Limb (tissue), 2 donors: ENCODE measurements around the gene COL11A2.
"Not testable (repeated sequence)": the region's sequence is repeated elsewhere in the genome, so short reads cannot be mapped to it uniquely, and the experiment has no call there.

Experiments
- DNase-seq, 2 donors: peaks; one replicate each; pipeline ENCODE4 v3.0.0-alpha.2; 2016; ENCODE audit errors: extremely low spot score in 2 of 2

The COL11A2 gene

DNA sequence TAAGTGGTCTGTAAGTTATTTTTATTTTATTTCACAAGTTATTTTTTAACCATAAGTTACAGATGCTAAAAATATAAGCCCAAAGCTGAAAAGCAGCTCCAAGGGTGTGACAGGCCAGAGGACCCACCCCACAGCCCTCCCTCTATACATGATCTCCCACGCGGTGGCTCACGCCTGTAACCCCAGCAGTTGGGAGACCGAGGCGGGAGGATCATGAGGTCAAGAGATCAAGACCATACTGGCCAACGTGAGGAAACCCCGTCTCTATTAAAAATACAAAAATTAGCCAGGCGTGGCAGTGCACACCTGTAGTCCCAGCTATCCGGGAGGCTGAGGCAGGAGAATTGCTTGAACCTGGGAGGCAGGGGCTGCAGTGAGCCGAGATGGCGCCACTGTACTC is 32.2 kb downstream of the COL11A2 start:
- DNase-seq = no peak

DNA sequence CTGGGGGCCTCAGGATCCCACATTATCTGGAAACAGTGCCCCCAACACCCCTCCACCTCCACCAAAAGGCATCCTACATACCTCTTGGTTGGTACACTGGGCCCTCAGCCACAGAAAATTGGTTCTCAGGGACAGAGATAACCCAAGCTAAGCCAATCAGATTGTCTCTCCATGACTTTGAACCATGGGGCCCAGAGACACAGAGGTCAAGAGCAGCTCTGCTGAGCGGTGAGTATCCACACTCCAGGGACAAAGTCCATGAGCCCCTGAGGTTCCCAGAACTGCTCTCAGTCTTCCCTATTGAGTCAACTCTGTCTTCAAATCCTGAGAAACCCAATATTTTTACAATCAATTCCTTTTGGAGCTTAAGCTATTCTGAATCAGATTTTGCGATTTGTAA is 35.3 kb downstream of the COL11A2 start:
- no peak for DNase-seq

DNA sequence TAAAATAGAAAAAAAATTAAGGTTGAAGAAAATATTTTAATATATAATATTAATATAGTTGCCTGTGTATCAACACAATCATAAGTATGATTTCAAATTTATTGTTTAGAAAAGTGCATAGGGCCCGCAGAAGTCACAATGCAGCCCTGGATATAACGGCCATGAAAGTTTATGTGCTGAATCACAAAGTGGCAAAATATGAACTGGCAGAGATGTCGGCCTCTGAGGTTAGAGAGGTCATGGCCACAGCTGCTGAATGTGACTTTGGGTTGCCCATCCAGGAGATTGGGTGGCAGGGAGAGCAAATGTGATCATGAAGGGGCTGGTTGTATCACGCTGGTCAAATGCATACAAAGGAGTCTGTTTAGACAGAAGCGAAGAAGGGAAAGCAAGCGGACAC is 35.7 kb downstream of the COL11A2 start:
- no peak for DNase-seq

DNA sequence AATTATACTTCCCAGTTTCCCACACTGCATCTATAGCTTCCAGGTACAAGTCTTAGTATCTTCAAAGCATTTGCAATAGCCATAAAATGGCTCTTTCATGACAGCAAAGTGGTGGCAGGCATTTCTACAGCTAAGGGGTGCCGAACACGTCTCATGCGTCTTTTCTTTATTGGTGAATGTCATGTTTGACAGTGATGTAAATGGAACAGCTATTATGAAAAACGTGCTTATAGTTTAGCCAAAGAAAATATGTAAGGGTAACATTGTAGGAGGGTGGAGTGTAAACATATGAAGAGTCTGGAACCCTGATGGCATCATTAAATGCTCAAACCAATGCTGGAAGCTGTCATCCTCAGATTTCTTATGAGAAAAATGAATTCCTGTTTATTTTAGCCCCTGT is 37.9 kb downstream of the COL11A2 start:
- no peak for DNase-seq

DNA sequence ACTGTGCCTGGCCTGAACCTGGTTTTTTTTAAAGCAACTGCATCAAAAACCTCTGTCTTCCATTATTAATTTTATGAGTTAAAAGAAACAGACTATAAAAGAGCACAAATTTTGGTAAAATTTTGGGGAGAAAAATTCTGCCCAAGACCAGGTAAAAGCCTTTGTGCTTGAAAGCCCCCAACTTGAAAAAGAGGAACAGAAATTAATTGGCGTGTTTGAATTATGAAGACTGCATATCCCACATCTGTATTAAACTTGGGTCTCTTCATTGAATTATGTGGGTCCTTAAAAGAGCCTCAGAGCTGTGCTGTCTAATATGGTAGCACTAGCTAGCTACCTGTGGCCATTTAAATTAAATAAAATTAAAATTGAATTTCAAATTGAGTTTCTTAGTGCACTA is 41.2 kb downstream of the COL11A2 start:
- no peak for DNase-seq

DNA sequence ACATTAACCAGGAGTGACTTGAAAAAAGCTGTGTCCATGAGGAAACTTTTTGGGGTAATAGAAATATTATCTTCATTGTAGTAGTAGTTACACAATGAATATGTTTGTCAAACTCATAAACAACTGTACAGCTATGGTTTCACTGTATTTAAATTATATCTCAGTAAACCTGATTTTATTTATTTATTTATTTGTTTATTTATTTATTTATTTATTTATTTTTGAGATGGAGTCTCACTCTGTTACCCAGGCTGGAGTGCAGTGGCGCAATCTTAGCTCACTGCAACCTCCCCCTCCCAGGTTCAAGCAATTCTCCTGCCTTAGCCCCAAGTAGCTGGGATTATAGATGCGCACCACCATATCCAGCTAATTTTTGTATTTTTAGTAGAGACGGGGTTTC is 41.7 kb downstream of the COL11A2 start:
- not testable (repeated sequence) for DNase-seq

DNA sequence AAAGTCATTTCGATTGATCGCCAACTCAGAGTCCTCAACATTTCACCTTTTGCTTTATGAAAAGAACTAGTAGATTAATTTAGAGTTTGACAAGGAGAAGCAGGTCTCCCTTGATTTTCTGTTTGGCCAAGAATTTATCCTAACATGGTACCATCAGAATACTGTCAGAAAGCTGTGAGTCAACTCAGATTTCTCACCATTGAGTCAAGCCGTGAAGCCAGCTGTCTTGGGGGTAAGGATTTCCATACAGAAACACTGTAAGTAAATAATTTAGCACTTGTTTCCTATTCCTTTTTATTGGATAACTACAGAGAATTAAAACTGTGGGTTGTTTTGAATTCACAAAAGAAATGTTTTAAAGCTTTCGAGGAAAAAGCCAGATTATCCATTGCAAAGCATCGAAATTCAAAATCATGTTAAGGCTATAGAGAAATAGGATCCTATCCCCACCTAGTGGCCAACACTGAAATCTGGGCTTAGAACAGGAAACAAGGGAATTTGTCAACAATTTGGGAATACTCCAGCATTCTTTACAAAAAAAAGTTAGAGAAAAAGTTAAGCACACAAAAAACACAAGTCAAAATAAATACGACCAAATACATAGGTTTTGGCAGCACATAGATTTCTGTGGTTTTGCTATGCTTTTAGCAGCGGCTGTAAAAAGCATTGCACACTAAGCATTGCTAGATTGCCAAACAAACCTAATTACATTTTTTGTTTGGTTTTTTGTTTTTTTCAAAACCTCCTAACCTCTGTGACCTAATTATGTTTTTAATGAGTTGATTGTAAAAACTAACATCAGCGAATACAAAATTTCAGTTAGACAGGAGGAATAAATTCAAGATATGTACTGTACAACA is 44.2 kb downstream of the COL11A2 start:
- DNase-seq = peak in 1 of 2 donors; percentile 72

DNA sequence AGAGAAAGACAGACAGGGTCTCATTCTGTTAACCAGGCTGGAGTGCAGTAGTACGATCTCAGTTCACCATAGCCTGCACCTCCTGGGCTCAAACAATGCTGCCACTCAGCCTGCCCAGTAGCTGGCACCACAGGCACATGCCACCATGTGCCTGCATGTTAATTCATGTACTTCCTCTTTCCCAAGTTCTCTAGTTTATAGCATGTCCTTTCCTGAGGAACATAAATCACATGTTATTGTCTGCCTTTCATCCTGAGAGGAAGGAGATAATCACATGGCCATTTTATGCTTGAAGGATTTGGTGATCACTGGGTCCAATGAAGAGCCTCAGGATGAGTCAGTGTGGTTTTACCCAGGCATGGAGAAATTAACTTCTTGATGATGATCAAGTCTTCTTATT is 47.9 kb downstream of the COL11A2 start:
- no peak for DNase-seq

DNA sequence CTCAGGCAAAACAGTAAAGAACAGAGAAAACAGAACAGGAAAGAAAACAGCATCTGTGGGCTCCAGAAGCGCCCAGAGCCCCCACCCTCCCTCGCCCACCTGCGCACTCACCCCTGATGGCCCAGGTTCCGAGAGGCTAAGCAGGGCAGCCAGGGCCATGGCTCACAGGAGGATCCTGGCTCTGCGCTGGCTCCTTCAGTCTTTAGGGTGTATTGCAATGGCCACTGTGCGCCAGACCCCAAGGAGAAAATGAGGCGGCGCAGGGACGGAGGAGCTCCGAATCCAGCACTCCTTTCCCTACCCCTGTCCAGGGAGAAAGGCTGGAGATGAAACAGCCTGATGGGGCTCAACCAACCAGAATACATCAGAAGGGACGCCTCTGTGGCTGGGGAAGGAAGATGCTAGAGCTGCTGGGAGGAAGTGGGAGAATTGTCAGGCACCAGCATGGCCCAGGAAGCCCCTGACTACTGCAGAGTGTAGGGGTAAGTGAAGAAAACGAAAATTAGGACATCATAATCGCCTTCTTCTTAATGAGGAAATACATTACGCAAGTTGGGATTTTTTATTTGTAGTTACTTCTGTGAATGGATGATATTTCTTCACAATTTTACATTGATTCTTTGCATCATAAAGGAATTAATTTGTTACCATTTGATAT is 49.0 kb downstream of the COL11A2 start:
- DNase-seq = no peak

DNA sequence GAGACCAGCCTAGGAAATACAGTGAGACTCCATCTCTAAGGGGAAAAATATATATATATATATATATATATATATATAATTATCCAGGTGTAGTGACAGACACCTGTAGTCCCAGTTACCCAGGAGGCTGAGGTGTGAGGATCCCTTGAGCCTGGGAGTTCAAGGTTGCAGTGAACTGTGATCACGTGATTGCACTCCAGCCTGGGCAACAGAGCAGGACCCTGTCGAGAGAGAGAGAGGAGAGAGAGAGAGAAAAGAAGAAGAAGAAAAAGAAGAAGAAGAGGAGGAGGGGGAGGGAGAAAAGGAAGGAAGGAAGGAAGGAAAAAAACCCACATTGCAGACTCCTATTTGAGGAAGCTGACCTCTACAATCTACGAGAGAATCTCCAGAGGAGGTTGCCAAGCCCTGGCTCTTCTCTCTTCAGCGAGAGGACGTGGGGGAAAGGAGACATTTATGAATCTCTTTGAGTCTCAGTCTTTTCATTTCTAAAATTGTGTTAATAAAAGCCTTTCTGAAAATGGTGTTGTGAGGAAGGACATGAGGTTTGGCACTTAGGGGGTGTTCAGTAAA is 49.7 kb downstream of the COL11A2 start:
- no peak for DNase-seq

DNA sequence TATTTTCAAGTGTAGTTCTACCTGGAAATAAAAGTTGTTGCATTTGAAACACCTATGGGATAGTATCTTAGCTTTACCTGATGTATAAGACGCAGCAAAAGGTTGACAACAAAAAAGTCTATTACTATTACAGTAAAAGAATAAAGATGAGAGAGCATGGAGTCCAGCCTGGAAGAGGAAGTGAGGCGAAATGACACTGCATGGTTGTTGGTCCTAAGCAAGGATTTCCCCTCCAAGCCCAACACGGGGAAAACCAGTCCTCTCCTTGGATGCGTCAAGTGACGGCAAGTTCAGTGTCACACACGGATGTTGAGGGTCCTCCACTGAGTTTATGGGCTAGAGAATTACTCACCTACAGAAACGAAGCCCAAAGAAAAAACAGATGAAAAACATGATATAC is 51.7 kb downstream of the COL11A2 start:
- no peak for DNase-seq

DNA sequence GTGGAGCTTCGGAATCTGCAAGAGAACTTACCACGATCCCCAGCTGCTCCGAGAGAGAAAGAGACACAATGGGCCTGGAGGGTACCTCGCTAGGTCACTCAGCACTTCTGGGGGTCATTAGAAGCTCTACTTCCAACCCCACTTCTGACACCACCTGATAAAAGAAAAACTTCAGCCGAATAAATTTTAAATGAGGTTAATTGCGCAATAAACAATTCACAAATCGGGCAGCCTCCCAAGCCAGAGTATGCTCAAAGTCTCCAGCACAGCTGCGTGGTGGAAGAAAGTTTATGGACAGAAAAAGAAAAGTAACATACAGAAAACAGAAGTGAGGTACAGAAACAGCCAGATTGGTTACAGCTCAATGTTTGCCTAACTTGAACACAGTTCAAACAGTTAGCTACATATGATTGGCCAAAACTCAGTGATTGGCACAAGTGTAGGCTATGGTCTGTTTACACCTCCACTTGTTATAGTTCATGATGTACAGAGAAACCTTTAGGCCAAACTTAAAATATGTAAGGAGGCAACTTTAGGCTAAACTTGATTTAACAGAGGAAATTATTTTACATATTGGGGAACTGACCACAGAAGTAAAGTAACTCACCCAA is 52.6 kb downstream of the COL11A2 start:
- no peak for DNase-seq

DNA sequence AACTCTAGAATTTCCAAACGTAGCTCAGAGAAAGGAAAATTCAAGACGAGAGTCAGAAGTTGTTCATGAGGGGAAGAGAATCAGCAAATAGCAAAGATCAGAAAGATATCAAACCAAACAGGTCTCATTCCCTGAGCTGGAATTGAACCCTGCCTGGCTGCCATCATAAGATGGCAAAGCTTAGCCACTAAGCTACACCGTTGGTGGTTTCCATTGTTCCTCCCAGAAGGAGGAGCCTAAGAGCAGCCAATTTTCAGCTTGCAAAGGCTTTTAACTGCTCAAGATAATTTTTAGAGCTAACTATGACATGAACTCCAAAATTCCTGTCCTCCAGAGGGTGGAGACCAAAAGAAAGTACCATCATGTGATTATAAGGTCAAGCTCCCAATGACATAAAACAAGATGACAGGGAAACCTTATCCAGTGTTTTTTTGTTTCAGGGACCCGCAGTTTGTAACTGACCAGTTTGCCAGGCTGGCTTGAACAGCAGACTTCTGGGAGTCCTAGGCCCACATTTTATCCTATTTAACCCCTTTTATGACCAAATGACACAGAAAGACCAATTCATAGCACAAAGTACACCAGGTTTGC is 55.9 kb downstream of the COL11A2 start:
- DNase-seq = no peak

DNA sequence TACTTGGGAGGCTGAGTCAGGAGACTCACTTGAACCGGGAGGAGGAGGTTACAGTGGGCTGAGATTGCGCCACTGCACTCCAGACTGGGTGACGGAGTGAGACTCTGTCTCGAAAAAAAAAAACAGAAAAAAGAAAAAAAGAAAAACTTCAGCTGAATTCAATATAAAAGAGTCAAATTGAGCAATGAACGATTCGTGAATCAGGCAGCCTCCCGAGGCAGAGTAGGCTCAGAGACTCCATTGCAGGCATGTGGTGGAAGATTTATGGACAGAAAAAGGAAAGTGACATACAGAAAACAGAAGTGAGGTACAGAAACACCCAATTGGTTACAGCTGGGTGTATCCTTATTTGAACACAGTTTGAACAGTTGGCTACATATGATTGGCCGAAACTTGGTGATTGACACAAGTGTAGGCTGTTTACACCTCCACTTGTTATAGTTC is 60.2 kb downstream of the COL11A2 start:
- DNase-seq = no peak

DNA sequence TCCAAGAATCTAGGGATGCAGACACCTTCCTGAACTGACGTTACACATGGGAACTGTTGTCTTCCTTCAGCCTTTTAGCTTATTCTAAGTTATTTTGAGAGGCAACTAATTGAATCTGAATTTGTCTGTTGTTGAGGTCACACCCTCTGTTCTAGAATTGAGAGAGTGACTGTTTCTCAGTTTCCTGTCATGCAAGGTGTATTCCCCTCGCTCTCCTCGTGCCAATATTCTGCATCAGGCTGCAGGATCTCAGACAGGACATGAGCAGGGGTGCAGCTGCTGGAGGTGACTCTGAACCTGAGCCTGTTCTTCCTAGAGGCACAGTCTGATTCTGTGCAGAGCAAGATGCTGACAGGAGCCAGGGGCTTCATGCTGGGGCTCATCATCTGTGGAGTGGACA is 63.9 kb downstream of the COL11A2 start:
- no peak for DNase-seq

DNA sequence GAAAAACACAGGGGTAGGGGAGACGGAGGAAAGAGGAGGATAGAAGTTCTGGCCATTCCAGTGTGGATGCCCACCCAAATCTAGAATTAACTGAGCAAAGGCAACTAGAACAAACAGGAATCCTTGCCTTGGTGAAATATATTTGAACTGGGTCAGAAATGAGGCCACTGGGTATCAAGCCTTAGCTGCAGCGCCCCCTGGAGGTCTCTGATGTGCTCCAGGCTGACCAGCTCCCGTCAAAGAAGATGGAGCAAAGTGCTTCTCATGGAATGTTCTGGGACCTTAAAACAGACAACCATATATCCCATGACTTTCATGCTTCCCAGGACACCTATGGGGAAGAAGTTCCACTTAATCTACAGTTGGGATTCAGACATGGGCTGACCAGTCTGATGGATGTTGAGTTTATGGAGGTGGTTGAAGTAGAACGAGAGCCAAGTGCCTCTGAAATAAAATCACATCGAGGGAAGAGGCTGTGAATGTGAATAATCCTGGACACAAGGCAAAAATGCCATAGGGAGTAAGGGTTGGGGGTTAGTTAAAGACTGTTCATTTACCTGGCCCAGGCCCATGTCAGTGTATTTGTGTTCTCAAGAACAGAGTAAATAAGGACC is 66.1 kb downstream of the COL11A2 start:
- DNase-seq = peak in 1 of 2 donors; percentile 35

DNA sequence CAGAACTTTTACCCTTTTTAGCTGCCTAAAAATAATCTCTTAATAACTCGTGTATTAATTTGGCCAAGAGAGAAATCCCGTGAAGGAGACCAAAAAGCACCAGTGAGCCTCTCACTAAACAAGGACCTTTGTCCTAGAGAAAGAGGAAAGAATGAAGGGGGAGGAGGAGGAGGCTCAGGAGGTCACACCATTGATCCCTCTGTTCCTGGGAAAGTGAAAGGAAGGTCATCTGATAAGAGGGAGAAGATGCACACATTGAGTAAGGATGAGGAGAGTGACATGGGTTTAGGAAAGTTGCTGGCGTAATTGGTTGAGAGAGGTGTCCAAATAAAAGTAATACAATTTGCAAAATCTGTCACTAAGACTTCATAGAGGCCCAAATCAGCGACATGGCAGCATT is 67.3 kb downstream of the COL11A2 start:
- DNase-seq = no peak

DNA sequence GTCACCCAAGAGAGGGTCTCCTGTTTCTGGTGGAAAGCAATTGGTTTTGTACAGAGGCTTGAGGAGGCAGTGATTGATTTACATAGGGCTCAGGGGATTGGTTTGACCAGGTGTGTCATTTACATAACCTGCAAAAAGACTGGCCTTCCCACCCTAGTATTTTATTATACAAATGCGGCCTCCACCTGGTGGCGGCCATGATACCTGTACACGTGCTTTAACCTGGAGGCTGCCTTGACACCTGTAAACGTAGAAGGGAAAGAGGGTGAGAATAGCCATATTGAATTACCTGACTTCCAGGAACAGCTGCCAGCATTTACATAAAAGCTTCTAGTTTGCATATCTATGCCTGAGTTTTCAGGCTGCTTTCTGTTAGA is 67.8 kb downstream of the COL11A2 start:
- no peak for DNase-seq

DNA sequence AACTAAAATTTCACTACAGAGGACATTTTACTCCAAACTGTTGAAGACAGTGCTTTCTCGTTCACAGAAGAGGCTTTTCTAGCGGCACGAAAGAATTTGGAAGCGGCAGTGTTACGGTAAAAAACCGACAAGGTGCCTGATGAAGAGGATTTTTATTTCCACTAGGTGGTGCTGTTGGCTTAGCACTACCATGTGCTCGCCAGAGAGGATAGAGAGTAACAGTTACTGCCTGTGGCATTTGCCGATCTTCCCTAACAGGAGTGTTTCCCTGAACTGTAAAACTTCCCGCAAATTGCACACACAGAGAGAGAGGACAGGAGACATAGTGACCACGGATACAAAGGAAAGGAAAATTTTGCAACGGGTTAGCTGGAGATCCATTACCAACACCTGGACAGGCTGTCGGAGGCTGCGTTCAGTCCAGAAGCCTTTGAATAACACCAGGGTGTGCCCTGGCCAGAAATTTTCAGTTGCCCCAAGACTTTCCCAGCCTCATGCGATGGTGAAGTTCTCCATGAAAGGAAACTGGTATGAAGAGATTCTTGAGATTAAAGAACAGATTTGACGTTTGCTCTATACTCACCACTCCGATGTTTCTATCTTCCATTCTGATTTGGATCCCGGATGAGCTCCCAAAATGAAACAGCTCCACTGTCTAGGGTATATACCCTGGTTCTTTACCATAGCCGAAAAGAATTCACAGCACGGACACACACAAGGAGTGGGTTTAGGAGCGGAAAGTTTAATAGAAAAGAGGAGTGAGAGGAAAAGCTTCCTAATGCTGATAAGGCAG is 68.3 kb downstream of the COL11A2 start:
- DNase-seq = no peak

DNA sequence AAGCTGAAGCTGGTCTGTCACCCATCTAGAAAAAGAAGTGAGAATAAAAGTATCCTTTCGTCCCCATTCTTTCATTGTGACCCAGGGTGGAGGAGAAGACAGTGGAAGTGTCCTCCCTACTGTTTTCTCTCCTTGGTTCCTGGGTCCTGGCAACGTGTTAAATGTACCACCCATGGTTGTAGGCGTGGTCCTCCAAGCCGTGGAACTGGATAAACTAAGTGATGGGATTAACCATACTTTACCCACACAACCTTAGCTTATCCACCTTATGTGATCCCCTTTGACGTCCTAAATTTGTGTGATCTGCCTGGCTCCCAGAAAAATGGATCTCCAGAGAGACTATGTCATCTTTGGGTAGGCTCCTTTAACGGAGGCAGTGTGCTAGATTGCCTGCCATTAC is 69.1 kb downstream of the COL11A2 start:
- no peak for DNase-seq

DNA sequence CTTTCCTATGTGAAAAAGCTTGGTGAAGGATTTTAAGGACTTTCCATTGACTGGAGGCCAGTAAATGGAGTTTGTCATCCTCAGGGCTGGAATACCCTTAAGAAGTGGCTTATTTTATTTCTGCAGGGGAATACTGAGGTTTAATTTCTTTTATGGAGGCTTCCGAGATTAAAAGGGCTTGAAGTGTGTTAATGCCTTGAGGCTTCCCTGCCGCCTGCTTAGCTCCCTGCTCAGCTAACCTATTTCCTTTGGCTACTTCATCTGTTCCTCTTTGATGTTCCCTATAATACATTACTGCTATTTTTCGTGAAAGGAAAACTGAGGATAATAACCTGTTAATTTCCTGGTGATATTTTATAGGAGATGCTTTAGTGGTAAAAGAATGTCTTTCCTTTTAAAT is 72.3 kb downstream of the COL11A2 start:
- no peak for DNase-seq
